Type B pancreatic cell (in vitro differentiated cells): ENCODE results near the gene SCAF4. TPM values are rescaled to one million over a fixed set of nuclear protein-coding genes. Genes with fewer than 3 reads are reported as not detected.

ENCODE experiments used
- DNase-seq: peaks from one replicate; pipeline ENCODE4 v3.0.0; 2021; ENCODE audit warnings: mixed read lengths; ENCODE audit not compliant: unreplicated experiment; ENCODE audit errors: extremely low spot score
- H3K27ac Mint-ChIP-seq: 2 replicates; pipeline ENCODE4 v1.8.0; 2021; ENCODE audit warnings: mild to moderate bottlenecking, mixed read lengths
- H3K27me3 Mint-ChIP-seq: 2 replicates; pipeline ENCODE4 v1.8.0; 2021; ENCODE audit warnings: mixed read lengths
- H3K36me3 Mint-ChIP-seq: 2 replicates; pipeline ENCODE4 v1.8.0; 2021; ENCODE audit warnings: mixed read lengths
- H3K4me1 Mint-ChIP-seq: one replicate; pipeline ENCODE4 v1.8.0; 2021; ENCODE audit warnings: mixed read lengths; ENCODE audit not compliant: unreplicated experiment
- H3K4me3 Mint-ChIP-seq: 2 replicates; pipeline ENCODE4 v1.8.0; 2021; ENCODE audit warnings: mild to moderate bottlenecking, mixed read lengths
- H3K9me3 Mint-ChIP-seq: 2 replicates; pipeline ENCODE4 v1.8.0; 2021; ENCODE audit warnings: mixed read lengths
- total RNA-seq: library from RNA; stranded (reverse); gene quantifications from 2 replicates; pipeline ENCODE4 v1.2.1, GENCODE V29; 2021; ENCODE audit warnings: low replicate concordance
- TF ChIP-seq, protein P1 (sequence below): fragments of 200-600 bp; sonication (generic); conservative IDR thresholded peaks from 2 replicates; pipeline ENCODE4 v1.5.0; 2021; ENCODE audit warnings: antibody characterized with exemption, mild to moderate bottlenecking

SCAF4 gene
- total RNA-seq, 1 donor from 2014 or later: 53.2 TPM

DNA sequence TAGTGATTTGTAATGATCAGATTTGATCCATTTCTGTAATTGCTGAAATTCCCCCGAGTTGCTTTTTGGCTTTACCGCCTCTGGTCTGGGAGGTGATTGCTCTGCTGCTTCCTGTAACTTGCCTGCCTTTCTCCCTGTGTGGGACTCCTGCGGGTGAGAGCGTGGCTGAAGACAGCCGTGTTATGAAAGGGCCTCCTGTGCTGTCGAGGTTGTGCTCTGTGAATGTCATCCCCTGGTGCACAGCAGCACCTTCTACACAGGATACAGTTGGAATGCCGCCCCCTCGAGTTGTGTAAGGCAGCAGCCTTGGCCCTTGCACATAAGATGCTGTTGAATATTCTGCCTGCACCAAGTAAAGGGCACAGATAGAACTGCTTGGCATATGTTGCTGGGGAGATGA, 66.5 kb downstream of the SCAF4 start:
- H3K36me3 Mint-ChIP-seq: peaks cover 42% of the 10 kb centered on the region
- no peak overlapping the region for H3K4me3 Mint-ChIP-seq
- H3K27ac Mint-ChIP-seq: peak overlapping the region; percentile 21
- no peaks in the 10 kb centered on the region for H3K27me3 Mint-ChIP-seq
- H3K9me3 Mint-ChIP-seq: no peaks in the 10 kb centered on the region
- no peak for DNase-seq
- H3K4me1 Mint-ChIP-seq: peaks cover 39% of the 10 kb centered on the region
- TF ChIP-seq, protein P1, sequence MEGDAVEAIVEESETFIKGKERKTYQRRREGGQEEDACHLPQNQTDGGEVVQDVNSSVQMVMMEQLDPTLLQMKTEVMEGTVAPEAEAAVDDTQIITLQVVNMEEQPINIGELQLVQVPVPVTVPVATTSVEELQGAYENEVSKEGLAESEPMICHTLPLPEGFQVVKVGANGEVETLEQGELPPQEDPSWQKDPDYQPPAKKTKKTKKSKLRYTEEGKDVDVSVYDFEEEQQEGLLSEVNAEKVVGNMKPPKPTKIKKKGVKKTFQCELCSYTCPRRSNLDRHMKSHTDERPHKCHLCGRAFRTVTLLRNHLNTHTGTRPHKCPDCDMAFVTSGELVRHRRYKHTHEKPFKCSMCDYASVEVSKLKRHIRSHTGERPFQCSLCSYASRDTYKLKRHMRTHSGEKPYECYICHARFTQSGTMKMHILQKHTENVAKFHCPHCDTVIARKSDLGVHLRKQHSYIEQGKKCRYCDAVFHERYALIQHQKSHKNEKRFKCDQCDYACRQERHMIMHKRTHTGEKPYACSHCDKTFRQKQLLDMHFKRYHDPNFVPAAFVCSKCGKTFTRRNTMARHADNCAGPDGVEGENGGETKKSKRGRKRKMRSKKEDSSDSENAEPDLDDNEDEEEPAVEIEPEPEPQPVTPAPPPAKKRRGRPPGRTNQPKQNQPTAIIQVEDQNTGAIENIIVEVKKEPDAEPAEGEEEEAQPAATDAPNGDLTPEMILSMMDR: no peak

DNA sequence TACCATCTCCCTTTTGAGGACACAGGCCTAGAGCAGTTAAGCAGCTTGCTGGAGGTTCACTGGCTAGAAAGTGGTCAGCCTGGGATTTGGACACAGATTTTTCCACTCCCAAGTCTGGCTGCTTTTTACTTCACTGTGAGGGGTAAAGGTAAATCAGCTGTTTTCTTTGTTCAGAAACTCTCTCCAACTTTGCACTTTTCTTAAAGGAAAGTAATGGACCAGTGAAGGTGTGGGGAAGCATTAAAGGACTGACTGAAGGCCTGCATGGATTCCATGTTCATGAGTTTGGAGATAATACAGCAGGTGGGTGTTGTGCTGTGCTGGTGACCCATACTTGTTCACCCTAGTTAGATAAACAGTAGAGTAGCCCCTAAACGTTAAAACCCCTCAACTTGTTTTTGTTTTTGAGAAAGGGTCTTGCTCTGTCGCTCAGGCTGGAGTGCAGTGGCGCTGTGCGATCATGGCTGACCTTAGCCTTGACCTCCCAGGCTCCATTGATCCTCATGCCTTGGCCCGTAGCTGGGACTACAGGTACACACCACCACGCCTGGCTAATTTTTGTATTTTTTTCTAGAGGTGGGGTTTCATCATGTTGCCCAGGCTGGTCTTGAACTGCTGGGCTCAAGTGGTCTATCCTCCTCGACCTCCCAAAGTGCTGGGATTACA, 68.2 kb downstream of the SCAF4 start:
- Mint-ChIP-seq H3K9me3 (peaks cover 5% of the 10 kb centered on the region), H3K36me3 (peaks cover 47% of the 10 kb centered on the region), H3K27ac (no peak overlapping the region), H3K4me1 (peaks cover 47% of the 10 kb centered on the region), H3K27me3 (no peaks in the 10 kb centered on the region), H3K4me3 (no peak overlapping the region)
- TF ChIP-seq, protein P1: no peak
- no peak for DNase-seq

DNA sequence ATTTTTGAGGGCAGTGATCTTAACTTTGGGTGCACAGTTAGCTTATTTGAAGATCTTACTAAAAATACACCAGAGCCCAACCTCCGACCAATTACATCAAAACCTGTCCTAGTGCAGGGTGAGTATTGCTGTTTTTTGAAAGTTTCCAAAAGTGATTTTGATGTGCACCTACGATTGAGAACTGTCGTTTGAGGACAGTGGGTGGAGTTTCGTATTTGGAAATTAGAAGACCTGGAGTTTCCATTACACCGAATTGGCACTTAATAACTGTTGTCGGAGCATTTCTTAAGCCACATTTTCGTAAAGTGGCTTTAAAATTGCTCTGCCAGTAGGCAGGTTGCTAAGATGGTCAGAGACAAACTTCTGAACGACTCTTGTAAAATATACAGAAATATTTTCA, 71.3 kb downstream of the SCAF4 start:
- H3K36me3 Mint-ChIP-seq: peaks cover 32% of the 10 kb centered on the region
- TF ChIP-seq, protein P1: no peak
- no peaks in the 10 kb centered on the region for H3K27me3 Mint-ChIP-seq
- H3K27ac Mint-ChIP-seq: peak overlapping the region; percentile 76
- H3K4me1 Mint-ChIP-seq: peaks cover 36% of the 10 kb centered on the region
- H3K4me3 Mint-ChIP-seq: peak overlapping the region; percentile 92
- DNase-seq: no peak
- H3K9me3 Mint-ChIP-seq: peaks cover 5% of the 10 kb centered on the region

DNA sequence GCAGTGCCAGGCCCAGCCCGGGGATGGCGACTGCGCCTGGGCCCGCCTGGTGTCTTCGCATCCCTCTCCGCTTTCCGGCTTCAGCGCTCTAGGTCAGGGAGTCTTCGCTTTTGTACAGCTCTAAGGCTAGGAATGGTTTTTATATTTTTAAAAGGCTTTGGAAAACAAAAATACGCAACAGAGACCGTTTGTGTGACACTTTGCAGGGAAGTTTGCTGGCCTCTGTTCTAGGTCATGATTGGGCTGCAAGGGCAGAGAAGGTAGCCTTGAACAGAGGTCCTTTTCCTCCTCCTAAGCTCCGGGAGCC, 71.7 kb downstream of the SCAF4 start:
- TF ChIP-seq, protein P1: no peak
- Mint-ChIP-seq H3K9me3 (peaks cover 5% of the 10 kb centered on the region), H3K36me3 (peaks cover 28% of the 10 kb centered on the region), H3K4me1 (peaks cover 33% of the 10 kb centered on the region), H3K4me3 (peak overlapping the region; percentile 92), H3K27ac (peak overlapping the region; percentile 76), H3K27me3 (no peaks in the 10 kb centered on the region)
- DNase-seq: no peak

DNA sequence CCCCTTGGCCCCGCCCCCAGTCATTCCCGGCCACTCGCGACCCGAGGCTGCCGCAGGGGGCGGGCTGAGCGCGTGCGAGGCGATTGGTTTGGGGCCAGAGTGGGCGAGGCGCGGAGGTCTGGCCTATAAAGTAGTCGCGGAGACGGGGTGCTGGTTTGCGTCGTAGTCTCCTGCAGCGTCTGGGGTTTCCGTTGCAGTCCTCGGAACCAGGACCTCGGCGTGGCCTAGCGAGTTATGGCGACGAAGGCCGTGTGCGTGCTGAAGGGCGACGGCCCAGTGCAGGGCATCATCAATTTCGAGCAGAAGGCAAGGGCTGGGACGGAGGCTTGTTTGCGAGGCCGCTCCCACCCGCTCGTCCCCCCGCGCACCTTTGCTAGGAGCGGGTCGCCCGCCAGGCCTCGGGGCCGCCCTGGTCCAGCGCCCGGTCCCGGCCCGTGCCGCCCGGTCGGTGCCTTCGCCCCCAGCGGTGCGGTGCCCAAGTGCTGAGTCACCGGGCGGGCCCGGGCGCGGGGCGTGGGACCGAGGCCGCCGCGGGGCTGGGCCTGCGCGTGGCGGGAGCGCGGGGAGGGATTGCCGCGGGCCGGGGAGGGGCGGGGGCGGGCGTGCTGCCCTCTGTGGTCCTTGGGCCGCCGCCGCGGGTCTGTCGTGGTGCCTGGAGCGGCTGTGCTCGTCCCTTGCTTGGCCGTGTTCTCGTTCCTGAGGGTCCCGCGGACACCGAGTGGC, 72.2 kb downstream of the SCAF4 start, which contains the start of gene SOD1:
SOD1 (plus strand) TSS at position 158 of the 723 bp plus-strand sequence; CDS start at position 235, 77 bp downstream.
- TF ChIP-seq, protein P1: peak; percentile 15
- H3K4me1 Mint-ChIP-seq: peaks cover 32% of the 10 kb centered on the region
- H3K27me3 Mint-ChIP-seq: no peaks in the 10 kb centered on the region
- H3K27ac Mint-ChIP-seq: peak within 1 kb of the TSS; percentile 96
- peak within 1 kb of the TSS; percentile 100 for H3K4me3 Mint-ChIP-seq
- peak; percentile 94 for DNase-seq
- H3K9me3 Mint-ChIP-seq: peaks cover 5% of the 10 kb centered on the region
- peaks cover 28% of the 10 kb centered on the region for H3K36me3 Mint-ChIP-seq
